ENCODE data around the gene CCM2.

CCM2 gene

DNA sequence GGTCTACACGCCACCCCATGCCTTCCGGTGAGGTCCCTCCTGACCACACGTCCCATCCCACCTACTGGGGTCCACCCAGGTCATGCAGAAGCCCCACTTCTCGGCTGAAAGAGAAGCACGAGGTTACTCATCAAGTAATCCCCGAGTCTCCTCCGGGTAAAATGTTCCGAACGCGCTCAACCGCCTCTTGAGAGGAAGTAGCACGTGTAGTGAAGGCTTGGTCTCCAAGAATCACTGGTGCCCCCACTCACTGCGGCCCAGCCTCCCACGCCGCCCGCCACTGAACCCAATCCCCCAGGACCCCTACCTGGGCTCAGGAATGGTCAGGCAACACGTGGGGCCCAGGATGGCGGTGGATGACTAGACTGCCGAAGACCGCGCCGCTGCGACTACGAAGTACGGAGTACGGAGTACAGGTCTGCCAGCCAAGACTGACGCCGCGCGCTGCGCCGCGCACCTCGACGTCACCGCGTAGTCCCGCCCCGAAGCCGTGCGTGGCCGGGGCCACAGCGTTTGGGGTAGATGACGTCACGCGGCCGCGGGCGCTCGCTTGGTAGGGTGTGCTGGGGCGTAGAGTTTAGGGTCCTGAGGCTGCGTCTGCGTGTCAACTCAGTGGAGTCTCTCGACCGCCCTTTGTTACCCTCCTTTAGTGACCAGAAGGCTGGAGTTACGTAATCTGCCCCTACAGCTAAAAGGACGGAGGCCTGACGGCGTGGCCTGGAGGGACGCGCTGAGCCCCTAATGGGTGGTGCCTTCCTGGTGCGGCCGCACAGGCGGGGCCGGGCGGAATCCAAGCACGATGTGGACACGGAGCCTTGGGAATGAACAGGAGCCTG, 13.6 kb upstream of the CCM2 start:
- Histone ChIP-seq H3K27ac (ENCODE audit: low read length) (peak overlapping the region; percentile 91), H4K20me1 (ENCODE audit: insufficient read depth, low read length) (peaks cover 36% of the 10 kb centered on the region), H3K9ac (ENCODE audit: low read depth, low read length) (peak overlapping the region; percentile 87), H3K4me2 (ENCODE audit: insufficient read depth, low read length) (peak overlapping the region; percentile 76), H2AFZ (ENCODE audit: low read depth, low read length) (peak overlapping the region; percentile 87), H3K4me1 (ENCODE audit: insufficient read depth, low read length) (peaks cover 44% of the 10 kb centered on the region), H3K27me3 (ENCODE audit: insufficient read depth, low read length, poor library complexity) (no peaks in the 10 kb centered on the region), H3K9me3 (ENCODE audit: insufficient read depth, low read length, severe bottlenecking) (no peaks in the 10 kb centered on the region), H3K4me3 (ENCODE audit: low read depth in 1 of 2, low read length in 2 of 2) (peak overlapping the region; percentile 79 to 90), H3K79me2 (ENCODE audit: insufficient read depth, low read length) (peaks cover 46% of the 10 kb centered on the region), H3K36me3 (ENCODE audit: insufficient read depth, low read length) (peaks cover 45% of the 10 kb centered on the region)
- TF ChIP-seq EZH2 (IDR thresholded peaks at IDR 0.05; ENCODE audit: borderline replicate concordance, low read depth, low read length, severe bottlenecking) = no peak
- TF ChIP-seq CTCF (IDR thresholded peaks at IDR 0.05; ENCODE audit: borderline replicate concordance, extremely low read depth, low read length, poor library complexity, severe bottlenecking) = no peak
- peak; percentile 96 for DNase-seq
- ATAC-seq (ENCODE audit: insufficient read depth, low read depth) = peak; percentile 94

- Histone ChIP-seq H3K36me3 (ENCODE audit: insufficient read depth, low read length) (peaks cover 37% of the 10 kb centered on the region), H3K9ac (ENCODE audit: low read depth, low read length) (peak overlapping the region; percentile 87; the same call in 1 of the 2 replicates), H3K4me3 (ENCODE audit: low read depth in 1 of 2, low read length in 2 of 2) (peak overlapping the region in 1 of 2 experiments; percentile 90; a peak in 1 of 4 replicates), H3K79me2 (ENCODE audit: insufficient read depth, low read length) (peaks cover 46% of the 10 kb centered on the region), H3K4me2 (ENCODE audit: insufficient read depth, low read length) (peak overlapping the region; percentile 76), H3K27ac (ENCODE audit: low read length) (no peak overlapping the region), H2AFZ (ENCODE audit: low read depth, low read length) (no peak overlapping the region), H4K20me1 (ENCODE audit: insufficient read depth, low read length) (peaks cover 36% of the 10 kb centered on the region), H3K9me3 (ENCODE audit: insufficient read depth, low read length, severe bottlenecking) (no peaks in the 10 kb centered on the region), H3K27me3 (ENCODE audit: insufficient read depth, low read length, poor library complexity) (no peaks in the 10 kb centered on the region), H3K4me1 (ENCODE audit: insufficient read depth, low read length) (peaks cover 42% of the 10 kb centered on the region)
- DNase-seq (no peak), ATAC-seq (ENCODE audit: insufficient read depth, low read depth) (no peak)
- TF ChIP-seq CTCF (IDR thresholded peaks at IDR 0.05; ENCODE audit: borderline replicate concordance, extremely low read depth, low read length, poor library complexity, severe bottlenecking) (no peak), EZH2 (IDR thresholded peaks at IDR 0.05; ENCODE audit: borderline replicate concordance, low read depth, low read length, severe bottlenecking) (no peak)
These were observed 12.5 kb upstream of the CCM2 start for GRCh38 chr7:44987457-44987856.

DNA sequence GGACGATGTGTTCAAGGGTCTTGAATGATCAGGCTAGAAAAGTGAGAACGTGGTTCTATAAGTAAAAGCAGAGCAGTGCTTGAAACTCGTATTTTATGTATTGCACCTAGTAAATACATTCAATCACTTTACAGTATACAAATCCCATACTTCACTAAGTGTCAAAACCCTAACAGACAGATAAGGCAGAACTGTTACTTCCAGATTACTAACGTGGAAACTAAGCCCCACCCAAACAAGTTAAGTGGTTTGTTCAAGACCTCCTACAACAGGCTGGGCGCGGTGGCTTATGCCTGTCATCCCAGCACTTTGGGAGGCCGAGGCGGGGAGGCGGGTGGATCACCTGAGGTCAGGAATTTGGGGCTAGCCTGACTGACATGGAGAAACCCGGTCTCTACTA, 12.0 kb upstream of the CCM2 start:
- no peaks in the 10 kb centered on the region for H3K27me3 ChIP-seq (ENCODE audit: insufficient read depth, low read length, poor library complexity)
- peaks cover 43% of the 10 kb centered on the region for H3K79me2 ChIP-seq (ENCODE audit: insufficient read depth, low read length)
- no peak overlapping the region for H3K27ac ChIP-seq (ENCODE audit: low read length)
- H3K4me3 ChIP-seq (ENCODE audit: low read depth in 1 of 2, low read length in 2 of 2) = no peak overlapping the region
- no peak overlapping the region for H2AFZ ChIP-seq (ENCODE audit: low read depth, low read length)
- no peak for TF ChIP-seq CTCF (IDR thresholded peaks at IDR 0.05; ENCODE audit: borderline replicate concordance, extremely low read depth, low read length, poor library complexity, severe bottlenecking)
- TF ChIP-seq EZH2 (IDR thresholded peaks at IDR 0.05; ENCODE audit: borderline replicate concordance, low read depth, low read length, severe bottlenecking) = no peak
- peaks cover 31% of the 10 kb centered on the region for H4K20me1 ChIP-seq (ENCODE audit: insufficient read depth, low read length)
- no peaks in the 10 kb centered on the region for H3K9me3 ChIP-seq (ENCODE audit: insufficient read depth, low read length, severe bottlenecking)
- peaks cover 32% of the 10 kb centered on the region for H3K36me3 ChIP-seq (ENCODE audit: insufficient read depth, low read length)
- ATAC-seq (ENCODE audit: insufficient read depth, low read depth) (no peak), DNase-seq (no peak)
- H3K4me2 ChIP-seq (ENCODE audit: insufficient read depth, low read length) = no peak overlapping the region
- H3K9ac ChIP-seq (ENCODE audit: low read depth, low read length) = no peak overlapping the region
- peaks cover 41% of the 10 kb centered on the region for H3K4me1 ChIP-seq (ENCODE audit: insufficient read depth, low read length)

All from DND-41 (cell line).